Measurements from ENCODE around the gene PSMD8.
"Not testable (repeated sequence)": the region's sequence is repeated elsewhere in the genome, so short reads cannot be mapped to it uniquely, and the experiment has no call there.

PSMD8 gene

DNA sequence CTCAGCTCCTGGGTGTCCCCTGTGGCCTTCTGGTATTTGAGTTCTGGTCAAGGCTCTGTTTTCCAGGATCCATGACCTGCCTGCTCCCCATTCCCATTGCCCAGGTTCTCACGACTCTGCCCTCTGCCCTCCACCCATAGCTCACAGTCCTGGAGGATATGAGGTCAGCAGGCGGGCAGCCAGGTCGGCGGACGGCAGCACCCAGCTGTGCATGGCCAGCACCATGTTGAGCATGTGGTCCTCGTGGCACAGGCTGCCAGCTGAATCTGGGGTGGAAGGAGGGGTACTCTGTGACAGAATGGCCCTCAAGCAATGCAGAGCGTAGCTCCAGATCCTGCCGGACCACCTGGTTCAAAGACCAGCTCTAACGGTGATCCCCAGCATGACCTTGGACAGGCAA, 46.6 kb downstream of the PSMD8 start:
- no peak for DNase-seq (ENCODE audit: low read depth)
- TF ChIP-seq, protein P1, sequence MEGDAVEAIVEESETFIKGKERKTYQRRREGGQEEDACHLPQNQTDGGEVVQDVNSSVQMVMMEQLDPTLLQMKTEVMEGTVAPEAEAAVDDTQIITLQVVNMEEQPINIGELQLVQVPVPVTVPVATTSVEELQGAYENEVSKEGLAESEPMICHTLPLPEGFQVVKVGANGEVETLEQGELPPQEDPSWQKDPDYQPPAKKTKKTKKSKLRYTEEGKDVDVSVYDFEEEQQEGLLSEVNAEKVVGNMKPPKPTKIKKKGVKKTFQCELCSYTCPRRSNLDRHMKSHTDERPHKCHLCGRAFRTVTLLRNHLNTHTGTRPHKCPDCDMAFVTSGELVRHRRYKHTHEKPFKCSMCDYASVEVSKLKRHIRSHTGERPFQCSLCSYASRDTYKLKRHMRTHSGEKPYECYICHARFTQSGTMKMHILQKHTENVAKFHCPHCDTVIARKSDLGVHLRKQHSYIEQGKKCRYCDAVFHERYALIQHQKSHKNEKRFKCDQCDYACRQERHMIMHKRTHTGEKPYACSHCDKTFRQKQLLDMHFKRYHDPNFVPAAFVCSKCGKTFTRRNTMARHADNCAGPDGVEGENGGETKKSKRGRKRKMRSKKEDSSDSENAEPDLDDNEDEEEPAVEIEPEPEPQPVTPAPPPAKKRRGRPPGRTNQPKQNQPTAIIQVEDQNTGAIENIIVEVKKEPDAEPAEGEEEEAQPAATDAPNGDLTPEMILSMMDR (conservative IDR thresholded peaks at IDR 0.05; ENCODE audit: low read depth, low read length) = no peak

DNA sequence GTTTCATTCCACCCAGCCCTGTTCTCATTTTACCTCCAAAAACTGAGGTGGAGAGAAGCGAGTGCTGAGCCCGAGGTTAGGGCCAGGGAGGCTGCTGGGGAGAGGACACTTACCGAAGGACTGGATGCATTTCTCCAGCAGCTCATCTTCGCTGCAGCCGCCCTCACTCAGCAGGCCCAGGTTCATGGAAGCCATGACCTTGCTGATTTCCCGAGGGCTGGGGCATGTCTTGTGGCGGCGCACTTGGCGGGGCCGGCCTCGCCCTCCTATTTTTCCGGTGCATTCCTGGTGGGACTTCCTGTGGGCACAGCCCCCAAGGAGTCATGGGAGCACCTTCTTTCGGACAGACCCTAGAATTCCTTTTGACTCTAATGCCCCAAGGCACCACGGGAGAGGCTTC, 47.5 kb downstream of the PSMD8 start:
- TF ChIP-seq, protein P1 (conservative IDR thresholded peaks at IDR 0.05; ENCODE audit: low read depth, low read length) = no peak
- H3K4me3 ChIP-seq (ENCODE audit: low read length) = no peak overlapping the region
- no peak for DNase-seq (ENCODE audit: low read depth)

More for the DNA sequence above, 46.6 kb downstream of the PSMD8 start:
- H3K4me3 ChIP-seq (ENCODE audit: low read length) = no peak overlapping the region

DNA sequence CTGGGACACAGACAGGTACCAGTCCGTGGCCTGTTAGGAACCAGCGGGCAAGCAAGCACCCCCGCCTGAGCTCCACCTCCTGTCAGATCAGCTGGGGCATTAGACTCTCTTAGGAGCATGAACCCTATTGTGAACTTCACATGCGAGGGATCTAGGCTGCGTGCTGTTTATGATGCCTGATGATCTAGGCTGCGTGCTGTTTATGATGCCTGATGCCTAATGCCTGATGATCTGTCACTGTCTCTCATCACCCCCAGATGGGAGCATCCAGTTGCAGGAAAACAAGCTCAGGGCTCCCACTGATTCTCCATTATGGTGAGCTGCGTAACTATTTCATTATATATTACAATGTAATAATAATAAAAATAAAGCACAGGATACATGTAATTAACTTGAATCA, 48.1 kb downstream of the PSMD8 start:
- no peak for DNase-seq (ENCODE audit: low read depth)
- no peak overlapping the region for H3K4me3 ChIP-seq (ENCODE audit: low read length)
- TF ChIP-seq, protein P1 (conservative IDR thresholded peaks at IDR 0.05; ENCODE audit: low read depth, low read length) = no peak

DNA sequence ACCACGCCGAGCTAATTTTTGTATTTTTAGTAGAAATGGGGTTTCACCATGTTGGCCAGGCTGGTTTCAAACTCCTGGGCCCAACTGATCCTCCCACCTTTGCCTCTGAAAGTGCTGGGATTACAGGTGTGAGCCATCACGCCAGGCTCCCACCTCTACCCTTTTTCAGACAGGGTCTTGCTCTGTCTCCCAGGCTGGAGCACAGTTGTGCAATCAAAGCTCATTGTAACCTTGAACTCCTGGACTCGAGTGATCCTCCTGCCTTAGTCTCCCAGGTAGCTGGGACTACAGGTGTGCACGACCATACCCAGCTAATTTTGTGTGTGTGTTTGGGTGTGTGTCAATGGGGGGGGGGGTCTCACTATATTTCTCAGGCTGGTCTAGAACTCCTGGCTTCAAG, 49.9 kb downstream of the PSMD8 start:
- TF ChIP-seq, protein P1 (conservative IDR thresholded peaks at IDR 0.05; ENCODE audit: low read depth, low read length) = no peak
- DNase-seq (ENCODE audit: low read depth) = no peak
- no peak overlapping the region for H3K4me3 ChIP-seq (ENCODE audit: low read length)

DNA sequence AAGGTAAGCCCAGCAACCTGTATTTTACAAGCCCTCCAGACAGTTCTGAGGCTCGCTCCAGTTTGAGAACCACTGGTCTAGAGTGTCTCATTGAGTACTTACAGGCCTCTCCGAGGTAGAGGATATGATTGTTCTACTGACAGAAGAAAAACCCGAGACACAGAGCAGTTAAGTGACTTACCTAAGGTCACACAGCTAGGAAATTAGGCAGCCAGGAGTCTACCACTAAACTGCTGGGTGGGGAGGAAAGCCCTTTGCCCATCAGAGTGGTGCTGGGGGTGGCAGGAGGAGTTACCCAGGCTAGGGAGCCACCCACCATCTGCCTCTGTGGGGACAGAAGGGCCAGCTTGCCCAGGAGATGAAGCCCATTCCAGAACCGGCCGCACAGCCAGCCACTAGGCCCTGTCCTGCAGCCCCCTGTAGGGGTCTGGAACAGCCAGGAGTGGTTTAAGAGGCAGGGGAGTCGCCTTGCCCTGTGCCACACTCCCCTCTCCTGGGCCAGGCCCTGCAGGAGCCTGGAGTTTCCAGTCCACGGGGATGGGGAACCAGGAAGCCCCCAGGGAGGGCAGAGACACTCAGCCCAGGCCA, 50.9 kb downstream of the PSMD8 start:
- TF ChIP-seq, protein P1 (conservative IDR thresholded peaks at IDR 0.05; ENCODE audit: low read depth, low read length) = no peak
- H3K4me3 ChIP-seq (ENCODE audit: low read length) = no peak overlapping the region
- no peak for DNase-seq (ENCODE audit: low read depth)

DNA sequence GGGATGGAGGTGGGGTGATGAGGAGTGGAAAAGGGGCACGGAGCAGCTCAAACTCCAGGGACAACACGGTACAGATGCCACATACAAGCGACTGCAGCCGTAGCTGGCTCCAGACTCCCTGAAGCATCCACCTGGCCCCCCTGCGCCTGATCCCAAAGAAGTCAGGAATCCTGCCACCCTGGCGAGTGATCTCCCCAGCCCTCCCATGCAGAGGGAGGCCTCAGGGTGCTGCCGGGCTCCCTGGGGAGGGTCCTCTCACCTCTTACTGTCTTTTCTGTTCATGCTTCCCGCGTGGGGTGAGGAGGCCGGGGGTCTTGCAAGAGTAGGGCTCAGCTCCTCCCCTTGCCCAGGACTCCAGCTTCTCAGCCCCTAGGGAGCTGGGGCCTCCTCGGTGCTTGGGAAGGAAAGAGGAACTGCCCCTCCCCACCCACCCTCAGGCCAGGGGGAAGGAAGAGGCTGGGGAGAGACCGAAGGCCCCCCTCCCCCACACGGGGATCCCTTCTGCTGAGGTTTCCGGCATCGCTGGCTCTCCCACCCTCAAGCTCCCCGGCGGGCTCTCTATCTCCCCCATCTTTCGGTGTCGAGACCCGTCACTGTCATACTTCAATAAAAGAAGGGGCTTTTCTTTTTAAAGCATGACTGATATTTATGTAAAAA, 51.6 kb downstream of the PSMD8 start, which contains the start of gene RASGRP4:
Gene RASGRP4, minus strand, starts transcription at position 410 of the 657 bp plus-strand sequence. Its CDS starts 128 bp downstream, at position 282.
- TF ChIP-seq, protein P1 (conservative IDR thresholded peaks at IDR 0.05; ENCODE audit: low read depth, low read length) = no peak
- no peak within 1 kb of the TSS for H3K4me3 ChIP-seq (ENCODE audit: low read length)
- DNase-seq (ENCODE audit: low read depth) = no peak

DNA sequence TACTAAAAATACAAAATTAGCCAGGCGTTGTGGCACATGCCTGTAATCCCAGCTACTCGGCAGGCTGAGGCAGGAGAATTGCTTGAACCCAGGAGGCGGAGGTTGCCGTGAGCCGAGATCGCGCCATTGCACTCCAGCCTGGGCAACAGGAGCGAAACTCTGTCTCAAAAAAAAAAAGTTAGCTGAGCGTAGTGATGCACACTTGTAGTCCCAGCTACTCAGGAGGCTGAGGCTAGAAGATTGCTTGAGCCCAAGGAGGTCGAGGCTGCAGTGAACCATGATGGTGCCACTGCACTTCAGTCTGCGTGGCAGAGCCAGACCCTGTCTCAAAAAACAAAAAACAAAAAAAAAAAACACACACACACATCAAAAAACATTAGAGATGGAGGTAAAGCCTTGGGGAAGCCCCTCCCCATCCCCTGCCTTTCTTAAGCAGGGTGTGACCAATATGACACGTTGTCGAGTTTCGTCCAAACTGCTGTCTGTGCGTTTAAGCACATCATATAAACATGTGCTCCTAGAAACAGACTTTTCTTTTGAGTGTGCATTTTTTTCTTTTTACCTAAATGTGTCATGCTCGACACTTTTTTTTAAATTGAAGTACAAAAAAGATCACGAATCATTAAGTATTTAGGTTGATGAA, 52.8 kb downstream of the PSMD8 start:
- not testable (repeated sequence) for H3K4me3 ChIP-seq (ENCODE audit: low read length); DNase-seq (ENCODE audit: low read depth)

Data from retinal pigment epithelial cell (primary cell).